Spleen (tissue), 7 donors: ENCODE results near the gene TTLL11.

Experiments
- CTCF ChIP-seq, 11 experiments: fragments of 200-600 bp in 7 of 11; fragments of 450-650 bp in 4 of 11; sonication (generic) in 4 of 11; IDR thresholded peaks in 8 of 11; conservative IDR thresholded peaks in 3 of 11; 1 replicate in 7 of 11; 2 replicates in 4 of 11; pipeline versions ENCODE4 v1.4.0 to v1.8.0; 2016 to 2021; ENCODE audit warnings: antibody characterized with exemption in 11 of 11, inconsistent platforms in 4 of 11, mild to moderate bottlenecking in 1 of 11
- POLR2AphosphoS5 ChIP-seq, 3 donors: sonication (generic); formaldehyde crosslinking; IDR thresholded peaks; one replicate each; pipeline ENCODE4 v1.5.1; 2017; ENCODE audit warnings: antibody characterized with exemption in 3 of 3
- donor health status: DM: no; HTN: no; CAD: no; lungs with moderate emphysema.
- donor health status: DM: no; HTN: no; CAD: no.
- donor health status: DM: no; HTN: no; CAD: no.

GRCh38 chr9:122115176-122116035, 22.3 kb upstream of the TTLL11 start:
- no peak for TF ChIP-seq CTCF (IDR thresholded peaks at IDR 0.05 in 8 of 11, conservative IDR thresholded peaks at IDR 0.05 in 3 of 11)
- peak; percentile 40 to 60 (median 46) for TF ChIP-seq POLR2AphosphoS5 (IDR thresholded peaks at IDR 0.05)
